GM21825 (cell line): ENCODE results near the gene DNAH6.

Experiments used
- ATAC-seq: cut with Tn5 transposase; IDR thresholded peaks from one replicate; pipeline ENCODE4 v1.9.1; 2021; ENCODE audit warnings: mild to moderate bottlenecking, moderate library complexity; ENCODE audit not compliant: unreplicated experiment

The DNAH6 gene

GRCh38 chr2:84788498-84788897, 272.2 kb downstream of the DNAH6 start:
- ATAC-seq: no peak

GRCh38 chr2:84792856-84793522, 276.7 kb downstream of the DNAH6 start:
- no peak for ATAC-seq

DNA sequence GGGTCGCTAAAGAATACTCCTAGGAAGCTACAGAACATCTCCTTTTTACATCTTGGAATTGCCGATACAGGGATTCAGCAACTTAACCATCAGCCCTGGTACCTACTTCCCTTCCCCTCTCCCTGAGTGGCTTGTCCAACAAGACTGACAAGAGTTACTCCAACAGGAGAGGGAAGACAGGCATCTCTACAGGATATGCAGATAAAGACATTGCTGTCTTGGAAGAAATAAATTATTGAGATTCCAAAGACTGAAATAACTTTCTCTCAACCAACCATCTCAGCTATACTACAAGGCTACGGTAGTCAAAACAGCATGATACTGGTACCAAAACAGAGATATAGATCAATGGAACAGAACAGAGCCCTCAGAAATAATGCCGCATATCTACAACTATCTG, 277.3 kb downstream of the DNAH6 start:
- no peak for ATAC-seq

- no peak for ATAC-seq
Observed at GRCh38 chr2:84796798-84797197, 280.5 kb downstream of the DNAH6 start.

DNA sequence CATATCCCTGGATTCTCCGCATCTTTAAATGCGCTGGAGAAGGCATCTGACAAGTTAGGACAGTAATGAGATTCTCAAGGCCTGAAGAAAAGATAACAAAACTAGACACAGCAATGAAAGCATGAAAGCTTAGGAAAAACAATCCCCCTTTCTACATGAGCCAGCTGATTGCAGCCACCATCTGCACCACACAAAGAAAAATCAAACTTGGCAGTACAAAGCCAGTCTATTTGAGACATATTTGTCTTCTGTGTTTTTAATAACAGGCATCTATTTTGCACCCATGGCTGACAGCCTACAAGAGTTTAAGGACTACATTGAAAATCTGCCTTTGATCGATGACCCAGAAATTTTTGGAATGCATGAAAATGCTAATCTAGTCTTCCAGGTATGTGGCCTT, 281.0 kb downstream of the DNAH6 start:
- ATAC-seq: no peak

- ATAC-seq: no peak
Observed at GRCh38 chr2:84799772-84800171, 283.5 kb downstream of the DNAH6 start.

DNA sequence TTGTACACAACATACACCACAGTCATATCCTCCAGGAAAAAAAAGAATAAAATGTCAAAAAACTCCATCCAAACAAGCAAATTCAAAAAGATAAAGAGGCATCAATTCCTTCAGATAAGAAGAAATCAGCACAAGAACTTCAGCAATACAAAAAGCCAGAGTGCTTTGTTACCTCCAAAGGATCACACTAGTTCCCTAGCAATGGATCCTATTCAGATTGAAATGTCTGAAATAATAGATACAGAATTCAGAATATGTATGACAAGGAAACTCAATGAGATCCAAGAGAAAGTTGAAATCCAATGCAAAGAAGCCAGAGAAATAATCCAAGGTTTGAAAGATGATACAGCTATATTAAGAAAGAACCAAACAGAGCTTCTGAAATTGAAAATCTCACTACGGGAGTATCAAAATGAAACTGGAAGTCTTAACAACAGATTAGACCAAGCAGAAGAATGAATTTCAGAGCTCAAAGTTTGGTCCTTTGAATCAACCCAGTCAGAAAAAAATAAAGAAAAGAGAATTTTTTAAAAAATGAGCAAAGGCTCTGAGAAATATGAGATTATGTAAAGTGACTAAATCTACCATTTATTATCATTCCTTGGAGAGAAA, 284.0 kb downstream of the DNAH6 start:
- no peak for ATAC-seq

DNA sequence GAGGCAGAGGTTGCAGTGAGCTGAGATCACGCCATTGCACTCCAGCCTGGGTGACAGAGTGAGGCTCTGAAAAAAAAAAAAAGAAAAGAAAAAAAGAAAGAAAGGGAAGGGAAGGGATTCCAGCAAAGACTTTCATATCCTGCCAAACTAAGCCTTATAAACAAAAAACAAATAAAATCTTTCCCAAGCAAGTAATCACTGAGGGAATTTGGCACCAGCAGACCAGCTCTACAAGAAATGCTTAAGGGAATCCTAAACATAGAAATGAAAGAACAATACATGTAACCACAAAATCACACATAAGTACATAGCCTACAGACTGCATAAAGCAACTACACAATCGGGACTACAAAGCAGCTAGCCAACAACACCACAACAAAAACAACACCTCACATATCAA, 285.5 kb downstream of the DNAH6 start:
- no peak for ATAC-seq

DNA sequence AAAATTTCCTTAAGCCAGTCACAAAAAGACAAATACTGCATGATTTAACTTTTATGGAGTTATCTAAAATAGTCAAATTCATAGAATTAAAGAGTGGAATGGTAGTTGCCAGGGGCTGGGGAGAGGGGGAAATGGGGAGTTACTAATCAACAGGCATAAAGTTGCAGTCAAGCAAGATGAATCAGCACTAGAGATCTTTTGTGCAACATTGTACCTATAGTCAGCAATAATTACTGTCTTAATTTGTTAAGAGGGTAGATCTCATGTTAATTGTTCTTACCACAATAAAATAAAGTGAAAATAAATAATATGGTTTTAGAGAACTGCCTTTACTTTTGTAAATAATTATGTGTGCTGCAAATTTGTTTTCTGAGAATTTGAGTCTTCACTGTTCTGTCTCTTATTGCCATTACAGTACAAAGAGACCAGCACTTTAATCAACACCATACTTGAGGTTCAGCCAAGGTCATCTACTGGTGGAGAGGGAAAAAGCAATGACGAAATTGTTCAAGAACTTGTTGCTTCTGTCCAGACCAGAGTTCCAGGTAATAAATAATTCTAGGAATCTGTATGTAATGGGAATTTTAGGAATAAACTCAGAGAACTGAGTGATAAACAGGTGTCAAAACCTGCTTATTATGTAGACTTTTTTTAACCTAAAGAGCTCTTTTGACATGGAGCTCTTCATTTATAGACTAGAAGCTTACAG, 289.1 kb downstream of the DNAH6 start:
- ATAC-seq: no peak

GRCh38 chr2:84807063-84807485, 290.8 kb downstream of the DNAH6 start:
- ATAC-seq: no peak

DNA sequence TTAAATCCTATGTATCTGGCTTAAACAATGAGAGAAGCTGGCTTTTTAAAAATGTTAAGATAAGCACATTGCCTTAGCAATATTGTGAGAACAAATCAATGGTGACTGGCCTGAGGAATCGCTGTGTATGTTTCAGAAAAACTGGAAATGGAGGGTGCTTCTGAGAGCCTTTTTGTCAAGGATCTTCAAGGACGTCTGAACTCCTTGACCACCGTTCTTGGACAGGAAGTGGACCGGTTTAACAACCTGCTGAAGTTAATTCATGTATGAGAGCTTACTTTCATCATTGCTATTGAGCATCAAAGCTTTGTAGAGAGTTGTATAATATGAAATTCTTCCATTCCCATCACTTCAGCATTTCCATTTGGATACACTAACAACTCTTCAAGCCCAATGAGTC, 292.0 kb downstream of the DNAH6 start:
- ATAC-seq: no peak

DNA sequence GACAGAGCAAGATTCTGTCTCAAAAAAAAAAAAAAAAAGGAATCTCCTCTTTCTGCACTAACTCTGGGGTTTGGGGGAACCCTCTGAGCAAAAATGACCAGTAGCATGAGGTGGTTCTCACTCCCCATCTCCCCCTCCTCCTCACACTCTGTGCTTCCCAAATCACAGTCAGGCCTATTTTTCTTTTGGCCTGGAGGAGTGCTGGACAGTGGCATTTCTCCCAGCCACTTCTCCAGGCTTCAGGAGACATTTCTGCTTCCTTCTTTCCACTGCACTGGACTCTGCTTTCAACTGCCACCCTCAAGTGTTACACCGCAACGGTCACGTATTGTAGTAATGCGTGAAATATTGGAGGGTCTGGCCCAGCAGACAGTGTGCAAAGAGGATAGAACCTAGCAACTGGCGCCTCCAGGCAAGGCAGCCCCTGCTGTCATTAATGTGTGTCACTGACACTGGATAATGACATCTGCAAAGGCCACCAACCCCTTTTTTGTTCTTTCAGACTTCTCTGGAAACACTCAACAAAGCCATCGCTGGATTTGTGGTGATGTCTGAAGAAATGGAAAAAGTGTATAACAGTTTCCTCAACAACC, 295.6 kb downstream of the DNAH6 start:
- ATAC-seq: no peak

DNA sequence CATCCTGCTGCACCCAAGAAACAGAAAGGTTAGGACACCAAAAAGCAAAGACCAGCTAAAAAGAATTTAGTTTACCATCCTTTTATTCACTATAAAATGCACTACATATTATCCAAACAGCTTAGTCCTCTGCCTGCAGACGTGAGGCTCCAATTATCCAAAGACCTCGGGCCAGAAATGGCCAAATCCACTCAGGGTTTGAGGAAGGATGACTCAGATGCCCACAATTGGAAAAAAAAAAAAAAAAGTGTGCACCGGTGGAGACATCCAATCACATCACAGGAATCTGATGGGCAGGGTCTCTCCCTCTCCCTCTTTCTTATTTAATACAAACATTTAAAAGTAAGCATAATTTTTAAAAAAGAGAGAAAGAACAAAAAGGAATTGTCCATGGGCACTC, 298.8 kb downstream of the DNAH6 start:
- no peak for ATAC-seq

DNA sequence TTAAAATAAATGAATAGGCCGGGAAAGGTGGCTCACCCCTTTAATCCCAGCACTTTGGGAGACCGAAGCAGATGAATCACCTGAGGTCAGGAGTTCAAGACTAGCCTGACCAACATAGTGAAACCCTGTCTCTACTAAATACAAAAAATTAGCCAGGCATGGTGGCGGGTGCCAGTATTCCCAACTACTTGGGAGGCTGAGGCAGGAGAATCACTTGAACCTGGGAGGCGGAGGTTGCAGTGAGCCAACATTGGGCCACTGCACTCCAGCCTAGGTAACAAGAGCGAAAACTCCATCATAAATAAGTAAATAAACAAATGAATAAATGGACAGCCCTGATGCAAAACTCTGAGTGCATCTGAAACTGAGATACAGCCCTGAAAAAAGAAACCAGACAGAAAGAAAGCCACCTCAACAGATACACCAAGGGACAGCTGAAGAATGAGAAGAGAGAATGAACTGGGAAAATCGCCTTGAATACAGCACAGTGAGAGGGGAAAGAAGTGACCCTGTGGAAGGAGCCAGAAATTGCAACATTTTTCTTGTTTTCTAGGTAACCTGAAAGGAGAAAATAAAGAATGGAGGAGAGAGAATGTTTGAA, 300.2 kb downstream of the DNAH6 start:
- peak; percentile 69 for ATAC-seq

DNA sequence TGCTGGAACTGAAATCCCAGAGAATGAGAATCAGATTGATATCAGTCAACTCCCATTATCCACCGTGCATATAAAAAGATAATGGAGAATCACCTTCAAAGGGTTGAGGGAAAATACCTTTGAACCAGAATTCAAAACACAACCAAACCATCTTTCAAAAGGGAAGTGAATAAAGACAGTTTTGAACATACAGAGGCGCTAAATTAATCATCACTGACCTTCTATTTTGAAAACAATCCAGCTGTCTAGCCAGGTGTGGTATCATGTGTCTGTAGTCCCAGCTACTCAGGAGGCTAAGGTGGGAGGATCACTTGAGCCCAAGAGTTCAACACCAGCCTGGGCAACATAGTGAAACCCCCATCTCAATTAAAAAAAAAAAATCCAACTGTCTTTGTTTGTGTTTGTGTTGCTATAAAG, 300.9 kb downstream of the DNAH6 start:
- ATAC-seq: peak; percentile 90

GRCh38 chr2:84821806-84822205, 305.5 kb downstream of the DNAH6 start:
- ATAC-seq: no peak

DNA sequence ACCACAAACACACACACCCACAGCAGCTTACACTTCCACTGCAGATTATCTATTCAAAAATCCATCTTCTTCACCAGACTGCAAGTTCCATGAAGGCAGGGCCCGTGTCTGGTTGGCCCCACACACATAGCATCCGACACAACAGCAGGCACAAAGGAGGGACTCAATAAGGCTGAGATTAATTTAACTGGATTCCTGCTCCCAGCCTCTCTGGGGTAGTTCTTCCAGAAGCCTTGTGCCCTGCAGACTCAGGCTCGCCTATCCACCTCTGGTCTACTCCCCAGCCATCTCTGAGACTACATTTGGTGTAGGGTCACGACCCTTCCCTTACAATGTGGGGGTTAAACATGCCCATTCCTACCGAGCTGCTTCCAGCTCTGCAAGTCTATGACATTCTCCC, 306.9 kb downstream of the DNAH6 start:
- no peak for ATAC-seq

GRCh38 chr2:84823788-84824187, 307.5 kb downstream of the DNAH6 start:
- no peak for ATAC-seq

- ATAC-seq: no peak
Observed at GRCh38 chr2:84827978-84828575, 311.8 kb downstream of the DNAH6 start.

GRCh38 chr2:84829693-84830092, 313.4 kb downstream of the DNAH6 start:
- ATAC-seq: no peak

DNA sequence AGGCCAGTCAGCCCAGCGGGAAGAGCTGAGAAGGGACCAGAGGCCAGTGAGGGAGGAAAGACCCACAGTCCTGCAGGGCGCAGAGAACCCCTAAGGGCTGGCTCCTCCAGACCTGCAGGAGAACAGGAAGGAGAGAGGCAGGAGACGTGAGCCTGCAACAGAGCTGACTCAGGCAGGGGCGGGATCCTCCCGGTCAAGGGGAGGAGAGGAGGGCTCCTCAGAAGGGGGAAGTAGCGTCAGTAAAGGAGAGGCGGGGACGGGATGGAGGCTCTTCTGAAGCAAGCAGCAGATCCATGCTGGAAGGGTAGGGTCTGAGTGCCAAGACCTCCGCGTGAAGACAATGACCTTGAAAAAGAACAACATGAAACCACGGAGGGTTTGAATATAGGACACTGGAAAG, 313.8 kb downstream of the DNAH6 start:
- ATAC-seq: no peak
